Stimulated activated CD8-positive, alpha-beta memory T cell treated with anti-CD3 and anti-CD28 coated beads, Interleukin-7, amount 100 ng/mL, for 48 hours (primary cell): ENCODE data around the gene ZBTB8A.
A peak's percentile ranks its signal among the peaks of the same experiment; 100 is the strongest.
"Not testable (repeated sequence)": the region's sequence is repeated elsewhere in the genome, so short reads cannot be mapped to it uniquely, and the experiment has no call there.

ENCODE experiments used
- DNase-seq, 2 donors: peaks; one replicate each; pipeline ENCODE4 v3.0.0-alpha.2; 2020; ENCODE audit warnings: low read depth in 1 of 2; ENCODE audit errors: extremely low read depth in 1 of 2

The ZBTB8A gene

DNA sequence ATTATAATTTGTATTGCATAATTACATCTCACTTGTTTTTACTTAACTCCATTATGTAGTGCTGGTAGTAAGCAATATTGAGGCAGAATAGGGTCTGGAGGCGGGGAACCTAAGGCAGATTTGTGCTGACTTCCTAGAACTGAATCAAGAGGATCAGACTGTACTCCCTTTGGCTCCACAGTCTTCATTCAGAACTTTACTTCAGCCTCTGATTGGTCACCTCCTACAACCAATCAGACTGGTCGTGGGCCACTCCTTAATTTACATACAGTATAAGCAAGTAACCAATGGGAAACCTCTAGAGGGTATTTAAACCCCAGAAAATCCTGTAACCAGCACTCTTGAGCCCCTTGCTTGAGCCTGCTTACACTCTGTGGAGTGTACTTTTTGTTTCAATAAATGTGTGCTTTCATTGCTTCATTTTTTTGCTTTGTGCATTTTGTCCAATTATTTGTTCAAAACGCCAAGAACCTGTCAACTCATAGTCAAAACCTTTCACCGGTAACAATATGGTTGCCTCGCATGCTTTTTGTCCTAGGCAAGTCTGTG is 79.5 kb downstream of the ZBTB8A start:
- no peak for DNase-seq

DNA sequence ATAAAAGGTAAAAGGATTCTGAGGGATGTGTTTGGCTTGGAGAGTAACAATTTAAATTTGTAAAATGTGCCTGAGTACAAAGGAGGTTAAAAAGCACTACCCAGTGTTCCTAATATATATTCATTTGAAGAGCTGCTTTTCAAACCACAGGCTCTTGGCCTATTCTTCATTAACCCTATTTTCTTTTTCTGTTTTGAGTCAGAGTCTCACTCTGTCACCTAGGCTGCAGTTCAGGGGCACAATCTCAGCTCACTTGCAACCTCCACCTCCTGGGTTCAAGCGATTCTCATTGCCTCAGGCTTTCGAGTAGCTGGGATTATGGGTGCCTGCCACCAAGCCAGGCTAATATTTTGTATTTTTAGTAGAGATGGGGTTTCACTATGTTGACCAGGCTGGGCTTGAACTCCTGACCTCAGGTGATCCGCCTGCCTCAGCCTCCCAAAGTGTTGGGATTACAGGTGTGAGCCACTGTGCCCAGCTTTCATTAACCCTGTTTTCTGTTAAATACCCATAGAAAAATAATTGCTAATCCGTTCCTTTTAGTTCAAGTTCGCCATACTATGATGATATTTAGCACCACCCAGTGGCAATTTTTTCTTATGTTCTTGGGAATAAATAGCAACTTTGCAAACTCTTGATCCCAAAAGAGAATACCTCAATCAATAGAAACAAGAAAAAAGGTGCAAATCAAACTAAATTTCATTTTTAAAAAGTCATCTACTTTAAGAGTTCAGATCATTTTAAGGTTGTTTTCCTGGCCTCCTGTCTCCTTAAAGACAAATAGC is 80.7 kb downstream of the ZBTB8A start:
- DNase-seq = no peak

DNA sequence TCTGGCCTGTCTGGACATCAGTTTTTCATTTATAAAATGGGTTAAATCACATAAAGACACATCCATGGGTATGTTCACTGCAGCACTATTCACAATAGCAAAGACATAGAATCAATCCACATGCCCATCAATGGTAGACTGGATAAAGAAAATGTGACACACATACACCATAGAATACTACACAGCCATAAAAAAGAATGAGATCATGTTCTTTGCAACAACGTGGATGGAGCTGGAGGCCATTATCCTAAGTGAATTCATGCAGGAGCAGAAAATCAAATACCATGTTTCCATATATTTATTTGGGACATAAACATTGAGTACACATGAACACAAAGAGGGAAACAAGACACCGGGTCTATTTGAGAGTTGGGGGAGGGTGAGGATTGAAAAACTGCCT is 83.0 kb downstream of the ZBTB8A start:
- DNase-seq = no peak

DNA sequence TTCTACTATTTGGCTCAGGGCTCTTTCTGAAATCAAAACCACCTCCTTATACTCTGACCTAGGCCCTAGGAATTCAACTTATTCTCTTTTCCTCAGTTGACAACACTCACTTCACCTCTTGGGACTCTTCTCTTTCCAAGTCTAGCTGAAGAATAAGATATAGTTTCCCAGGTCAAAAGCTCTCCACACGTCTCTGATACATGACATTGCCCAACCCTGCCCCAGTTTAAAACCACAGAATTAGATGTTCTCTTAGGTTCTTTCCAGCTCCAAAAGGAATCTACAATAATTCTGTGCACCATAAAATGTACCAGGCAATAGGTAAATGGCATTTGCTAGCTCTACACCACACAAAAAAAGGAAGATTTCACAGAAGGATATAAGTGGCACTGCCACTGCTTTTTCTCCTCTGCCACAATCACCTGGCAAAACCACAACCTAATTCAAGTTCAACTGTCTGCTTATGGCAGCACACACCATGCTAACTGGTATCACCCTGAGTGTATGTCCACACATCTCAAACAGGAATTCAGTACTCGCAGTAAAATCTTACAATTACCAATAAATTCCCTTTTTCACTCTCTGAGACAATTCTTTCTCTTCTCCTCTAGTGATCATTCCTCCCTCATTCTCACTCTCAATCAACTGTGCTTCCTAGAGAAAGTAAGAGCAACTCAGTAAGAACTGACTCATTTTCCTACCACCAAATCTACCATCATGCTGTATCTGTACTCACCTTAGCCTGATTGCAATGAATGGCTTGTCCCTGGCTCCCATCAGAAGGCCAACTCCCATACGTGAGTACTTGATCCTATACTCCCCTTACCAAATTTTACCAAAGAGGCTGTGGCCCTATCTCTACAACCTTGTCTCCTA is 83.8 kb downstream of the ZBTB8A start:
- DNase-seq = no peak

DNA sequence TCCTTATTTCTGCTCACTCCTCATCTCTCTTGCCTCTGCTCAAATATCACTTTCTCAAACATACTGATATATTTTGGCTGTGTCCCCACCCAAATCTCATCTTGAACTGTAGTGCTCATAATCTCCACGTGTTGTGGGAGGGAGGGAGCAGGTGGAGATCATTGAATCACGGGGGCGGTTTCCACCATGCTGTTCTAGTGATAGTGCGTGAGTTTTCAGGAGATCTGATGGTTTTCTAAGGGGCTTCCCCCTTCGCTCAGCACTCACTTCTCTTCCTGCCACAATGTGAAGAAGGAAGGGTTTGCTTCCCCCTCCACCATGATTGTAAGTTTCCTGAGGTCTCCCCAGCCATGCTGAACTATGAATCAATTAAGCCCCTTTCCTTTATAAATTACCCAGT is 84.5 kb downstream of the ZBTB8A start:
- DNase-seq = peak in 1 of 2 donors; percentile 46

DNA sequence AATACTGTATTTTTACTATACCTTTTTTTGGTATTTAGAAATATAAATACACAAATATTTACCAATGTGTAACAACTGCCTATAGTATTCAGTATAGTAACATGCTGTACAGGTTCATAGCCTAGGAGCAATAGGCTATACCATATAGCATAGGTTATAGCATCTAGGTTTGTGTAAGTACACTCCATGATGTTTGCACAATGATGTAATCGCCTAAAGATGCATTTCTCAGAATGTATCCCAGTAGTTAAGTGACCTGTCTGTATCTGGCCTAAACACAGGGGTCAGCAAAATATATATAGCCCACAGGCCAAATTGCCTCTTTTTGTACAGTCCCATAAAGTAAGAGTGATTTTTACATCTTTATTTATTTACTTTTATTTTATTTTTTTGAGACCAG is 86.9 kb downstream of the ZBTB8A start:
- DNase-seq = no peak

DNA sequence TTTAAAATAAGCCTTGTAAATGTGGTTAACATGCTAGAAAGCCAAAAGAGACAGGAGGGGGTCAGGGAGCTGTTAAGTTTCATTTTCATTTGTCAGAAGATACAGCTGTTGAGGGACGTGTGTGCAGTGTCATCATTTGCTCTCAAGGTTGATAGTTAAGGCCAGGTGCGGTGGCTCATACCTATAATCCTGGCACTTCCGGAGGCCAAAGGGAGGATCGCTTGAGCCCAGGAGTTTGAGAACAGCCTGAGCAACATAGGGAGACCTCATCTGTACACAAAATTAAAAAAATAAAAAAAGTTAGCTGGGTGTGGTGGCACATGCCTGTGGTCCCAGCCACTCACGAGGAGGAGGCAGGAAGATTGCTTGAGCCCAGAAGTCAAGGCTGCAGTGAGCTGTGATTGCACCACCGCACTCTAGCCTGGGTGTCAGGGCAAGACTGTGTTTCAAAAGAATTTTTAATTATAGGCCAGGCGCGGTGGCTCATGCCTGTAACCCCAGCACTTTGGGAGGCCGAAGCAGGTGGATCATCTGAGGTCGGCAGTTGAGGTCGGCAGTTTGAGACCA is 88.5 kb downstream of the ZBTB8A start:
- DNase-seq = no peak

GRCh38 chr1:32630173-32630572 is 90.9 kb downstream of the ZBTB8A start:
- DNase-seq = not testable (repeated sequence)

- DNase-seq = no peak
These were observed 93.6 kb downstream of the ZBTB8A start for GRCh38 chr1:32632829-32633228.

DNA sequence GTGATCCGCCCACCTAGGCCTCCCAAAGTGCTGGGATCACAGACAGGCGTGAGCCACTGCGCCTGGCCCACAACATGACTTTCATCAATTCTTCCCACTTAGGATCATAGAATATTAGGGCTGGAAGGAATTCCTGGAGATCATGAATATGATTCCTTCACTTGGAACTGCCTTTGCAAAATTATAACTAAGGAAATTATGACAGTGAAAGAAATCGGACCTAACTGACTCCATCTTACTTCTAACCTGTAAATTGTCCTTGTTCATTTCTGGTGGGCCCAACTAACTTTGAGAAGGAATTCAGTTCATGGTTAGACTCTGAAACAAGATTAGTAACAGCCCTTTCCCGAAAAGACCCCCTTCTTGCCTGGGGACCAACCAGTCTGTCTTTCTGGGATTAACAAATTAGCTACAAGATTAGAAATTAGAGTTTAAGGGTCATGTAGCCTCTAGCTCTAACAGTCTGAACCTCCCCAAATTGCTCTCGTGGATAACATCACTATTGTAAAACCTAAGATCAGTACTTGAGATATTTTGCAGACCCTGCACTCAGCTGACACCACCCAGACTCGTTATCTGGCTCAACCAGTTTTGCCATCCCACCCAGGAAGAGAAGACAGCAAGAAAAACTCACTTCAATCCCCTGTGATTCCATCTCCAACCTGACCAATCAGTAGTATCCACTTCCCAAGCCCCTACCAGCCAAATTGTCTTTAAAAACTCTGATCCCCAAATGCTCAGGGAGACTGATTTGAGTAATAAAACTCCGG is 96.5 kb downstream of the ZBTB8A start:
- DNase-seq = no peak

- no peak for DNase-seq
These were observed 97.9 kb downstream of the ZBTB8A start for GRCh38 chr1:32636914-32637645.

GRCh38 chr1:32639489-32640075 is 100.4 kb downstream of the ZBTB8A start:
- no peak for DNase-seq

GRCh38 chr1:32642292-32642827 is 103.1 kb downstream of the ZBTB8A start:
- not testable (repeated sequence) for DNase-seq

- DNase-seq = no peak
These were observed 105.2 kb downstream of the ZBTB8A start for GRCh38 chr1:32644426-32644825.

DNA sequence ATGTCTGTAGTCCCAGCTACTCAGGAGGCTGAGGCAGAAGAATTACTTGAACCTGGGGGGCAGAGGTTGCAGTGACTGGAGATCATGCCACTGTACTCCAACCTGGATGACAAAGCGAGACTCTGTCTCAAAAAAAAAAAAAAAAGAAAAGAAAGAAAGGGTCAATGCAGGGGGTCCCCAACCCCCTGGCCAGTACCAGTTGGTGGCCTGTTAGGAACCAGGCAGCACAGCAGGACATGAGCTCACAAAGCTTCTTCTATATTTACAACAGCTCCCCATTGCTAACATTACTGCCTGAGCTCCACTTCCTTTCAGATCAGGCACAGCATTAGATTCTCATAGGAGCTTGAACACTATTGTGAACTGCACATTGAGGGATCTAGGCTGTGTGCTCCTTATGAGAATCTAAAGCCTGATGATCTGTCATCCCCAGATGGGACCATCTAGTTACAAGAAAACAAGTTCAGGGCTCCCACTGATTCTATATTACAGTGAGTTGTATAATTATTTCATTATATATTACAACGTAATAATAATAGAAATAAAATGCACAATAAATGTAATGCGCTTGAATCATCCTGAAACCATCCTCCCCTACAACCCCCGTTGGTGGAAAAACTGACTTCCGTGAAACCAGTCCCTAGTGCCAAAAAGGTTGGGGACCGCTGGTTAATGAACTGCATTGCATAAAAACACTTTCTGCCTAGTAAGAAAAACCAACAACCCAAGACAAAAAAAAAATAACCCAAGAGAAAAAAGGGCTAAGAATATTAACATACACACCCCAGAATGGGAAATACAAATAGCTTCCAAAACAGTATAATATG is 108.3 kb downstream of the ZBTB8A start:
- DNase-seq = no peak

GRCh38 chr1:32650248-32650751 is 111.1 kb downstream of the ZBTB8A start, which contains the start of gene ZBTB8OS:
TSS of gene ZBTB8OS (minus strand) at chr1:32650550. CDS start at chr1:32650529, 21 bp downstream.
- DNase-seq = peak; percentile 55 to 83

GRCh38 chr1:32650752-32651460 is 111.7 kb downstream of the ZBTB8A start, which contains the start of gene RBBP4:
TSS of gene RBBP4 (plus strand) at chr1:32651208. CDS start at chr1:32651307, 99 bp downstream.
- peak; percentile 95 to 99 for DNase-seq
